Gastrocnemius medialis (tissue), 4 donors: ENCODE measurements around the gene TRAIP.

Experiments
- CTCF ChIP-seq, 5 experiments: fragments of 450-650 bp in 3 of 5; fragments of 200-600 bp in 2 of 5; sonication (generic) in 2 of 5; IDR thresholded peaks in 4 of 5; conservative IDR thresholded peaks in 1 of 5; 1 replicate in 4 of 5; 2 replicates in 1 of 5; pipeline ENCODE4 v1.5.1; 2016 to 2019; ENCODE audit warnings: antibody characterized with exemption in 5 of 5, mild to moderate bottlenecking in 3 of 5, moderate library complexity in 3 of 5
- POLR2A ChIP-seq, 2 donors: fragments of 450-650 bp; IDR thresholded peaks; one replicate each; pipeline ENCODE4 v1.6.1; 2017; ENCODE audit warnings: antibody characterized with exemption in 2 of 2, mild to moderate bottlenecking in 2 of 2, moderate library complexity in 2 of 2

- no peak for TF ChIP-seq POLR2A (IDR thresholded peaks at IDR 0.05)
- no peak for TF ChIP-seq CTCF (IDR thresholded peaks at IDR 0.05 in 4 of 5, conservative IDR thresholded peaks at IDR 0.05 in 1 of 5)
These were observed 45.3 kb upstream of the TRAIP start for GRCh38 chr3:49901366-49902339.
